GM10266 (cell line): Measurements from ENCODE around the gene FXYD2.

Experiments used
- DNase-seq: peaks from one replicate; pipeline ENCODE4 v3.0.0; 2012; ENCODE audit errors: extremely low spot score
- TF ChIP-seq, protein P1 (sequence below): IDR thresholded peaks from 2 replicates; pipeline ENCODE4 v1.5.1; 2012; ENCODE audit warnings: mild to moderate bottlenecking, low read depth; ENCODE audit not compliant: control insufficient read depth, insufficient read depth; ENCODE audit errors: missing control alignments

FXYD2 gene

GRCh38 chr11:117805045-117805444 lies 19.5 kb downstream of the FXYD2 start:
- DNase-seq: no peak
- TF ChIP-seq, protein P1, sequence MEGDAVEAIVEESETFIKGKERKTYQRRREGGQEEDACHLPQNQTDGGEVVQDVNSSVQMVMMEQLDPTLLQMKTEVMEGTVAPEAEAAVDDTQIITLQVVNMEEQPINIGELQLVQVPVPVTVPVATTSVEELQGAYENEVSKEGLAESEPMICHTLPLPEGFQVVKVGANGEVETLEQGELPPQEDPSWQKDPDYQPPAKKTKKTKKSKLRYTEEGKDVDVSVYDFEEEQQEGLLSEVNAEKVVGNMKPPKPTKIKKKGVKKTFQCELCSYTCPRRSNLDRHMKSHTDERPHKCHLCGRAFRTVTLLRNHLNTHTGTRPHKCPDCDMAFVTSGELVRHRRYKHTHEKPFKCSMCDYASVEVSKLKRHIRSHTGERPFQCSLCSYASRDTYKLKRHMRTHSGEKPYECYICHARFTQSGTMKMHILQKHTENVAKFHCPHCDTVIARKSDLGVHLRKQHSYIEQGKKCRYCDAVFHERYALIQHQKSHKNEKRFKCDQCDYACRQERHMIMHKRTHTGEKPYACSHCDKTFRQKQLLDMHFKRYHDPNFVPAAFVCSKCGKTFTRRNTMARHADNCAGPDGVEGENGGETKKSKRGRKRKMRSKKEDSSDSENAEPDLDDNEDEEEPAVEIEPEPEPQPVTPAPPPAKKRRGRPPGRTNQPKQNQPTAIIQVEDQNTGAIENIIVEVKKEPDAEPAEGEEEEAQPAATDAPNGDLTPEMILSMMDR: no peak

- TF ChIP-seq, protein P1: no peak
These were observed 20.6 kb downstream of the FXYD2 start for GRCh38 chr11:117803896-117804295.

GRCh38 chr11:117799634-117800033 lies 24.9 kb downstream of the FXYD2 start:
- TF ChIP-seq, protein P1: no peak

More at GRCh38 chr11:117803896-117804295, 20.6 kb downstream of the FXYD2 start:
- no peak for DNase-seq

GRCh38 chr11:117796872-117797529 lies 27.5 kb downstream of the FXYD2 start, which contains the start of gene DSCAML1:
Gene DSCAML1, minus strand, starts transcription at chr11:117797216. Its CDS starts 137 bp downstream, at chr11:117797079.
- DNase-seq: no peak
- TF ChIP-seq, protein P1: no peak

More at GRCh38 chr11:117799634-117800033, 24.9 kb downstream of the FXYD2 start:
- no peak for DNase-seq

DNA sequence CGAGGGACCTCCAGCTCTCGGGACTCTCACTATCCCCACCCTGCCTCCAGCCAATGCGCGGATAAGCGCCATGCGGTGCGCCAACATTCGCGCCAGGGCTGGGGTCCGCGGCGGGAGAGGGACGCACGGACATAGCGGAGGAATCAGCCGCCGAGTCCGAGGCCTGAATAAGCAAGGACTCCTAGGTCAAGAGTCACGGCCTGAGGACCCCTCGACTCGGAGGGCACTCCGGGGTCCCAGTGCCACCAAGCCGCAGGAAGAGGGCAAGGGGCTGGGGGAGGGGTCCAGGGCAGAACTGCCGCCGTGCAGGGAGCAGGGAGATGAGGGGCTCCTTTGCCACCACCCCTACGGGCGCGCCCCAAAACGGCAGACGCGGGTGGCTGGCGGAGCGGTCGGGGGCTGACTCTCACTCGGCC lies 28.1 kb downstream of the FXYD2 start:
- DNase-seq: no peak
- TF ChIP-seq, protein P1: no peak

GRCh38 chr11:117795638-117796455 lies 28.7 kb downstream of the FXYD2 start:
- DNase-seq: no peak
- TF ChIP-seq, protein P1: no peak
